Breast epithelium (tissue), 3 donors: ENCODE results near the gene CABP2.

Source experiments
- CTCF ChIP-seq, 3 donors: fragments of 450-650 bp; IDR thresholded peaks; one replicate each; pipeline ENCODE4 v1.5.1; 2016 to 2017; ENCODE audit warnings: antibody characterized with exemption in 3 of 3, mild to moderate bottlenecking in 3 of 3, moderate library complexity in 3 of 3
- POLR2A ChIP-seq: fragments of 450-650 bp; IDR thresholded peaks from one replicate; pipeline ENCODE4 v1.6.1; 2016; ENCODE audit warnings: antibody characterized with exemption, mild to moderate bottlenecking, moderate library complexity
- POLR2AphosphoS5 ChIP-seq, 3 donors: sonication (generic); formaldehyde crosslinking; IDR thresholded peaks; one replicate each; pipeline ENCODE4 v1.6.1; 2017; ENCODE audit warnings: antibody characterized with exemption in 3 of 3

GRCh38 chr11:67499808-67500483 lies 23.3 kb downstream of the CABP2 start:
- TF ChIP-seq CTCF (IDR thresholded peaks at IDR 0.05) (no peak), POLR2AphosphoS5 (IDR thresholded peaks at IDR 0.05) (no peak), POLR2A (no peak)
